Activated T-cell treated with anti-CD3 and anti-CD28 coated beads for 4 hours (primary cell): ENCODE data around the gene FER.
A peak's percentile ranks its signal among the peaks of the same experiment; 100 is the strongest.
"Not testable (repeated sequence)": the region's sequence is repeated elsewhere in the genome, so short reads cannot be mapped to it uniquely, and the experiment has no call there.

Experiments
- DNase-seq: peaks from one replicate; pipeline ENCODE4 v3.0.0-alpha.2; 2020

The FER gene

DNA sequence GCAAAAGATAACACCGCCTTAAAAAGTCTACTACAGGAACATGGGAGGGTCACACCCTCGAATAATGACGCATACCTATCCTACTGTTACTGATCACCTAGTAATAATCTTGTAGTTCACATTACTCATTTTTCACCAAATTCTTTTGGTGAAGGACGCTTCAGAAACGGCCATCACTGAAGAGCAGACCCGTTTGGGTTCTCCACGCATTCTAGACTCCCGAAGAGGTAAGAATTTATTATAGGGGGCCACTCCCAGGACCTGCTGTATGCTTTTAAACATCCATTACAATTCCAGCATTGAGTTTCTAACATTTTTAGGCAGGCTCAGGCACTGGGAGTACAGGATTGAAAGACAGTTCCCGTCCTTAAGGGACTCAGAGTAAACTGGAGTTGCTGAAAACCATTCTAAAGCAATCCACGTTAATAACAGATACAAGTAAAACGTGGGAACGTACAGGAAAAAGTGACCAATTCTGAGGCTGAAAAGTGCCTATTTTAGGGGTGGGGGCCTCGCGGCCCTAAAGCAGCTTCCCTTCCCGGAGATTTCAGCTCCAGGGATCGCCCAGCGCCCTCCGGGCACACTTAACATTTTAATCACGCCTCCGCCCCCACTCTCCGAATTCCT, at the start of gene FER:
FER (plus strand) TSS at position 124 of the 627 bp plus-strand sequence. CDS start 50,286 bp downstream, outside the sequence.
- no peak for DNase-seq

DNA sequence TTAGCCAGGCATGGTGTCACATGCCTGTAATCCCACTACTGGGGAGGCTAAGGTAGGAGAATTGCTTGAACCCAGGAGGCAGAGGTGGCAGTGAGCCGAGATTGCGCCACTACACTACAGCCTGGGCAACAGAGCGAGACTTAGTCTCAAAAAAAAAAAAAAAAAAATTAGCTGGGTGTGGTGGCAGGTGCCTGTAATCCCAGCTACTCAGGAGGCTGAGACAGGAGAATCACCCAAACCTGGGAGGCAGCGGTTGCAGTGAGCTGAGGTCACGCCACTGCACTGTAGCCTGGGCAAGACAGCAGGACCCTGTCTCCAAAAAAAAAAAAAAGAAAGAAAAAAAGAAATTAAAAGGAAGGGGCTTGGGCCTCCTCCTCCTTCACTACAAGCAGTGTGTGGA, 47.3 kb upstream of the FER start:
- DNase-seq, result not testable (repeated sequence)

DNA sequence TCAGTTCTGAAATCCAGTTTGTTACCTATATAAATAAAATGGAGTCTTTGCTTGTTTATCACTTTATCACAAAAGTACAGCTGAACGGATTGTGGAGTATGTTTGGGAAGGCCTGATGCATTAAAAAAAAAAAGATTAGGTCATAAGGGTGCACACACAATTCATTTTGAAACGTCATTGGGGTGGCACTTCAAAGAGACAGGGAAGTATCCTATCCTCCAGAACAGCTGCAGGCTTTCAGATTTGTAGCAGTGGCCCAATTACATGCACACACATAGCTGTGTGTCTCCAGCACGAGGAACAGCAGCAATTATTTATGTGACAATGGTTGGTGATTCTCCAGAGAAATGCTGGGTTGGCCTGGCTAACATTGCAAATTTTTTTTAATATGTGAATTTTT, 46.8 kb upstream of the FER start:
- no peak for DNase-seq

DNA sequence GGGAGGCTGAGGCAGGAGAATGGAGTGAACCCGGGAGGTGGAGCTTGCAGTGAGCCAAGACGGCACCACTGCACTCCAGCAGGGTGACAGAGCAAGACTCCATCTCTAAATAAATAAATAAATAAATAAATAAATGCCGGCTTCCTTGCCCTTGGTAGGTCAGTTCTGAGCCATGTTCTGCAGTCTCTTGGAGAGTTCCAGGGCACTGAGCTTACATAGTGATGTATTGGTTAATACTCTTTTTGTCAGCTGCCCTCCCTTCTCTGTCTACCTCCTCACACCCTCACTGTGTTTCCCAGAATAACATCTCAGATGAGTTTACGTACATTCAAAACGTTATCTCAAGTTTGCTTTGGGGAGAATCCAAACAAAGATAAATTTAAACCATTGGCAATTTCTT, 45.2 kb upstream of the FER start:
- no peak for DNase-seq

DNA sequence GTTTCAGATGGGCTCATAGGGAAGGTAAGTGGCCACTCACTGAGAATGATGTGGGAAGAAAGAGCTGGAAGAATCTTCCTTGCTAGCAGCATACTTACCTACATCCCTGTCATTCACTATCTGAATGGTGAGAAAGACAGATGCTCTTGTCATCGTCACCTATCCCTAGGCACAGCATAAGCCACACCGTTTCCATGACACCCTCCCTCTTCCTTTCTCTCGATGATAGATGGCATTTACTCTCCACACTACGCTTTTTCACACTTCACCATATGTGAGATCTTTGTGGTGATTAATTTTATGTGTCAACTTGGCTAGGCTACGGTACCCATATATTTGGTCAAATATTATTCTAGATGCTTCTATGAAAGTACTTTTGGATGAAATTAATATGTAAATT, 44.4 kb upstream of the FER start:
- DNase-seq, result no peak

DNA sequence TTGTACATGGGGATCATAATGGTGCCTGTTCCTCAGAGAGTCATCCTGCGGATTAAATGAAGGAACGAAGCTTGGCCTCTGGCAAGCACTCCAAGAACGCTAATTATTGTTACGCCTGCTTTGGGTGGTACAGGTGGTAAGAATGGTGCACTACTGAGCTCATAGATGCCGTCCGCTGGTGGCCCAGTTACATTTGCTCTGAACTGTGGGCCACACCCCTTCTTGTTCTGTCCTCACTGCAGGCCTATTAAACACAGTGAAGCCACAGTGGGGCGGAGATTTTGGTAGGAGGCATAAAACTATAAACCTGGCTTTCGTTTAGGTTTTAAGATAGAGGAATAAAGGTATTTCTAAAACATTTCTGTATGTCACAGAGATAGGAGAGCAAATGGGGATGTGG, 40.6 kb upstream of the FER start:
- no peak for DNase-seq

DNA sequence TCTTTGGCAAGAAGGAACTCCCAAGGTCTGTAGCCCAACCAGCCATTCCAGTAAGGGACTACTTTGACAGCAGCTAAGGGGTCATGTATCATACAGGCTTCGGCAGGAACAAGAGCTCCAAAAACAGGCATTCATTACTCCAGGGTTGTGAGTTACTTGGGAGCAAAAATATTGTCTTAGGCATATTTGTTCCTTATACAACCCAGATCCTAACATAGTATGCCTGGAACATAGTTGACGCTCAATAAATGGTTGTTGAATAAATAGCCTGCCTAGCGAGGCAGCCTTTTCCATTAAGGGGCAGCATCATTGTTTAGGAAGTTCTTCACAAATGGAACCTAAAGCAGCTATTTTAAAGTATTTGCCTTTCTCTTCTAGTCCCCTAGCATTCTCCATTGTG, 35.8 kb upstream of the FER start:
- DNase-seq, result no peak

DNA sequence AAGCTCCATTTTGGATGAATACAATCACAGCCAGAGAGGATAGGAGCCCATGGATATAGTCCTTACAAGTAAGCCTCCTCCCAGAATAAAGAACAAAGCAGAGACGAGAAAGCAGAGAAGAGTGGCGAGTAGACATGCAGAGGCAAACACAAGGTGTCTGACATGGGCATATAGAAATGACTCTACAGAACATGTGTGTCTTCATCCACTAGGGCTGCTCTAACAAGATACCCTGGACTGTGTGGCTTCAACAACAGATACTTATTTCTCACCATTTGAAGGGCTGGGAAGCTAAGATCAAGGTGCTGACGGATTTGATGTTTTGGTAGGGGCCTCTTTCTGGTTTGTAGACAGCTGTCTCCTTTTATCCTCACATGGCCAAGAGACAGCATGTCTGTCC, 32.3 kb upstream of the FER start:
- DNase-seq, result no peak

DNA sequence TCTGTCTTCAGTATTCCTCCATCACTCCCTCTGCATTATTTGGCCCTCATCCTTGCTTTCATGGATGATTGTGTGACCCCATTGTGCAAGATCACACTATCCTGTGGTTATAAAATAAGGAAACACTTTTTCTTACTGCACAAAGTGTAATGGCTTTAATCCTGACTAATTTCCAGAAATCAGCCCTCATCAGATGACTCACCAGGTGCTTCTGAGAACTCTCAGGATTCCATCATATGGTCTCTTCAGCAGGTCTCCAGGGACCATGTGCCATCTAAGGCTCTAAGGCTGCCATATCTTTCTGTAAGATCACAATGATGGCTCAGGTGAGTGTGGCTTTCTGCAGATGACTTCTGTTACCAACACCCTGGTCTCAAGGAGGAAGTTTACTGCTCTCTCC, 27.3 kb upstream of the FER start:
- no peak for DNase-seq

DNA sequence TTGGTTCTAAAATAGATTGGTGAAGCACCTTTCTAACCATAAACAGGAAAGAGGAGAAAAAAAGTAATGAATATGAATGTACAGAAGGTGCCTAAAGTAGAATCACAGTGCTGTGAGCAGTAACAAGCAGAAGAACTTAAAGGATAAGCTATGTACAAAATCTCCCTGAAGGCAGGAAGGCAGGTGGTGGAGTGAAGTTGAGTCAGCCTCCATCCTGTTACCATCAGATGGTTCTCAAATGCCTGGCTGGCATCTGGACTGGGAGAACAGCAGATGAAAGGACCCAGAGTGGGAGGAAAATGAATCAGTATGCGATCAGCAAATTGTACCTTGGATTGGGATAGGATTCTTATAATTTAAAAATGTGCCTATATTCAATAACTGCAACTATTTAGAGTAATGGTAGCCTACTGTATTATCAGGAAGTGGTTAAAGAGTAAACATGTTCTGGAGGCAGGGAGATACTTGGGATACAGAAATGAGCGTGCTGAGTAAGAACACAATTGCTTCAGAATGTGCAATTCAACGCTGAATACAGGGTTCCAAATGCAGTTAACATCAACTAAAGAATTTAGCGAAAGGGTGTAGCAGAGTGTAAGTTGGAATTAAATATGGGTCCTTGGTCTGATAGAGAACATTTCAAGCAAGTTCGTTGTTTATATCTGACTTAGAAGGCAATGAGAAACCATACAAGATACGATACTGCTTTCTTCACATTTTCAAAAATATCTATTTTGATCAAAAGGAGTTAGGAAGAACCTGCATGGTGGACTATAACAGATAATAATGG, 21.1 kb upstream of the FER start:
- DNase-seq, result no peak

DNA sequence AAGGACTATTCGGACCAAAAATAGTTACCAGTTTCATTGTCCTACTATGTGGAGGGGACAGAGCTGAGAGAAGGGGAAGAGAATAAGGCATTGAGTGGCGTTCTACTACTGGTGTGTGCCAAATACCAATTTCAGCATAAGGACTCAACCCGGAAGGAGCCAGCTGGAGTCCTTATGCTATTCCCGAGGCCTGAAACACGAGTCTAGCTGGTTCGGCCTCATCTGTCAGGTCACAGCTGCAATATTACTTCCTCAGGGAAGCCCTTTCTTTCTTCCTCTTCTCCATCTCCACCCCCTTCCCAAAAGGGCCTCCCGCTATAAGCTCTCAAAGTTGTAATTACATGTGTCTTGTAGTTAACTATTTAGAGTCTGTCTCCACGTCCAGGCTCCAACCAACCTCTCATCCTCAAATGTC, 20.5 kb upstream of the FER start:
- no peak for DNase-seq

DNA sequence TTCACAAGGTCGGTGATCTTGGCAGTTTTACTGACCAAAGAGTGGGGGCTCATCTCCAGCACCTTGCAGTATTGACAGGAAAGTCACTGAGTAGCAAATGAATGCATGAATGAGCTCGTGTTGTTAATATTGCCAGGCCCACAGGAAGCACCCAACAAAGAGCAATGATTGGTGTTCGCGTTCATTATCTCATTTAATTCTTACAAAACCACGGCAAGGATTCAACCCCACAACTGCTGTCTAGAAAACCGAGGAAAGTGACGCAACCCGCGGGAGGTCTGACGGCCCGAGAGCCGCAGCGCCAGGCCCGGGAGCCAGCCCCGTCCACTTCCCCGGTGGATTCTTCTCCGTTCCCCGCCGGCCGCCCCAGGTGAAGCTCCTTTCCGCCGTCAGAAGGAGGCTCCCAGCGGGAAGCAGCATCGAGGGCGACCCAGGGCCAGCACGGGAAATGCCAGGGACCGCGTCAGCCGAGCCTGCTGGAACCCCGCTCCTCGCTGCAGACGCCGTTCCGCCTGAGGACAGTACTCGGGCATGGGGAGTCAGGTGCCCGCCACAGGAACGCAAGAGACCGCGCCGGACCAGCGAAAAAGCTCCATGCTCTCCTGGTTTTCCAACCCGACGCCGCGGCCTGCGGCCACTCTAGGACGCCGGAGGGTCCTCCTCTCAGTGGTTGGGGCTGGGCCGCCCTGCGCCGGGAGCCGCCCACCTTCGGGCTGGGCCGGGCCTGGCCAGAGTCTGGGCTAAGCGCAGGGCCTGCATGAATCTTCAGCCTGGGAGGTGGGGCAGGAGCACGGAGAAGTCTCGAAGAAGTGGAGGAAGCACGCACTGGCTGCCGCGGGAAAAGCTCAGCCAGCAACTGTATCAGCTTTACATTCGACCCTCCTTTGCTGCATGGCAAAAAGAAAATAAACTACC, 19.8 kb upstream of the FER start:
- DNase-seq, result peak; percentile 8

DNA sequence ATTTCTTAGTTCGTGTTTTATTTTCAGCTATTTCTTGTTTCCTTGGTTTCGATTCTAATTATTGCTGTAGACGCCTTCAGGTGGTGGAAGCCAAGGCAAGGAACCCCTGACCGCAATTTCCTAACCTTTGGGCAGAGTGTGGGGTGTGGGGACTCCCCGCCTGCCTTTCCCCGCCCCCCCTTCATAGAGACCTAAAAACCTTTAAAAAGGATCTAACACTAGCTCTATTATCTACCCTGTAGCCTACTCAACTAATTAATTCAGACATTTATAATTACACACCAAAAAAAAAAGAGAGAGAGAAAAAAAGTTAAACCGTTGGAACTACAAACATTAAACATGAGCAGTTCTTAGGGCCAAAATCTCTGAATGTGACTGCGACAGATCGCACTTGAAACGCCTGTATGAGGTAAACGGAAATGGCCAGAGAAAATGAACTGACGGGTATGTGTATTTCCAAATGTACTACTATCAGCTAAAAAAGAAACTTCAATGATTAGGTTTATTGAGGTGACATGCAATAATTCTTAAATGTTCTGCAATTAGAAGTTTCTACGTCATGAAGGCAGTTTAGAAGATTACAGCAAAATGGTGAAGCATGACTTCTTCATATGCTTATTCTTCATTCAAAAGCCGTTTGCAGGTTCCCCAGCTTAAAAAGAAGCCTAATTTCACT, 19.0 kb upstream of the FER start:
- peak; percentile 54 for DNase-seq

DNA sequence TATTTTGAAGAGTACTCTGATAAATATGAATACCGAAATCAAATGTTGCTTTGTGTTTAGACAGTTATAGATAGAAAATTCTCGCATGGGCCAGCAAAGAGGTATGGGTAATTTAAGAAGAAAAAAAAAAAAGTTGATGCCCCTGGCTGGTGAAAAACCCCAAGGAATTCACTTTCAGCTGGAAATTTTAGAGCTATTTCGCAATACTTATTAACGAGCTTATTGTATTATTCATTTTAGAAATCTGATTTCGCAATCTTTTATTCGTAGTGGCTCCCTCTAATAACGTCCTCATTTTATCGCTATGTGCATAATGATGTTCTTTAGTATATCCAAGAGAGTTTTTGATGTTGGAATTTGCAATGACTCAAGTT, 18.5 kb upstream of the FER start:
- no peak for DNase-seq

DNA sequence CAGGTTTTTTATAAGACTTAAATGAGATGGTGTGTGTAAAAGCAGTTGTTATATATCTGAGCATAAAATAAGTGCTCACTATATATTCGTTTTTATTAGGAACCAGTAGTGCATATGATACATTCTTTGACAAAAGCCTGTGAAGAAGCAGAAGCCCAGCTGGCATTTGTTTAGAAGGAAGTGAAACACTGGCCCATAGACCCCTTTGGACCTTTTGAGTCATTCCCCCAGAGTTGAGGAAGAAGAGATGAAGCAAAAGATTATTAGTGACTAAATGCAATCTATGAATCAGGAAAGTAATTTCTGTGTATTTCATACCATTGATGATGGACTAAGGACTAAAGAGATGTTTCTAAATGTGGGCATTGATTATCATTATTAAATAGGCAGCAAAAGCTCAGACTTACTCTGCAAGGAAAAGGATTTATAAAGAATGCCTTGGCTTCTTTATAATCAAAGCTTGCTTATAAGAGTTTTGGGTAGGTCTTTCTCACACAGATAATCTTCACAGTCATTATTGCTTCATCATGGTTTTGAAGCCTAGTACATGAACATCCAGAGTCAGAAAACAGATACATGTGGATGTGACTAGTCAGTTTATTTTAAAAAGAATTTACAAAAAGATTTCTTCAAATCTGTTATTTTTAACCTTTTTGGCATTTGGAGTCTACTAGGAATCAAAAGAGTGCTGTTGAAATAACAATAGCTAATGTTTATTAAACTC, 16.9 kb upstream of the FER start:
- DNase-seq, result no peak

DNA sequence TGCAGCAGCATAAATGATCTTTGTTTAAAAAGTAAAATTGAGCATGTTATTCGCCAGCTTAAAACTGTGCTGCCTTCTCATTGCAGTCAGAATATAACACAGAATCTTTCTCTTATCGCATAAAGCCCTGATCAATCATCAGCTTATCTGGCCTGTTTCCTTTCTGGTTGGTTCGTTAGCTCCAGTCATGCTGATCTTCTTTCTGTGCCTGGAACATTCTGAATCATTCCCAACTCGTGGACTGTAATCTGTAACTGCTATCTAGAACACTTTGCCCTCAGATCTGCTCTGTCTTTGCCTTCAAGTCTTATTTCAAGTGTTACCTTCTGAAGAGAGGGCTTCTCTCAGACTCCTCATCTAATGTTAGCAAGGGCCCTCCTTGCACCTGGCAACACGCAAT, 11.9 kb upstream of the FER start:
- no peak for DNase-seq

DNA sequence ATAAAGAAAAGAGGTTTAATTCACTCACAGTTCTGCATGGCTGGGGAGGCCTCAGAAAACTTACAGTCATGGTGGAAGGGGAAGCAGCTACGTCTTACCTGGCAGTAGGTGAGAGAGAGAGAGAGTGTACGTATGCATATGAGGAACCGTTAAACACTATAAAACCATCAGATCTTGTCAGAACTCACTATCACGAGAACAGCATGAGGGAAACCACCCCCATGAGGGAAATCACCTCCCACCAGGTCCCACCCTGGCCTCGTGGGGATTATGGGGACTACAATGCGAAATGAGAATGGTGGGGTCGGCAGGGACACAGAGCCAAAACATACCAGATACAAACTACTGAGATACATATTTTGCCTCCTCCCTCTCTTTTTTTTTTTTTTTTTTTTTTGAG, 10.8 kb upstream of the FER start:
- no peak for DNase-seq

DNA sequence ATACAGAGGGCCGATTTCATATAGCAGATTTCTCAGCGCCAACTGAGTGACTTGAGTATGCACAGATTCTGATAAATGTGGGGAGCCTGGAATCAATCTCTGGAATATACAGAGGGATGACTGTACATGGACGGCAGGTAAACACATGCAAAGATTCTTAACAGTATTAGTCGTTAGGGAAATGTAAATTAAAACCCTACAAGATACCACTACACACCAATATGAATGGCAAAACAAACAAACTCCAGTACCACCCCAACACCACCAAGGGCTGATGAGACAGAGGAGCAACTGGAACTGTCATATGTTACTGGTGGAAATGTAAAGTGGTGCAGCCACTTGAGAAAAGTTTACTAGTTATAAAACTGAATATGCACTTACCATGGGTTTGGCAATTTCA, 8.3 kb upstream of the FER start:
- DNase-seq, result no peak

DNA sequence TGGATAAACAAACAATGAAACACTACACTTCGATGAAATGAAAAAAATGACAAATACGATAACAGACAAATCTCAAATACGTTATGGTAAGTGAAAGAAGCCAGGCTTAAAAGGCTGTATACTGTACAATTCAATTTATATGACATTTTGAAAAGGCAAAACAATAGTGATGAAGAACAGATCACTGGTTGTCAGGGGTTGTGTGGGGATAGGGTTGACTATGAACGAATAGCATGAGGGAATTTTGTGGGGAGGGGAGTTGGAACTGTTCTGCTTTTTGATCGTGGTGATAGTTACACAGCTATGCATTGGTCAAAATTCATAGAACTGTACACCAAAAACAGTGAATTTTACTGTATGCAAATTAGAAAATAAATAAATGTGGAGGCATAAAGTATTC, 7.8 kb upstream of the FER start:
- DNase-seq, result no peak

DNA sequence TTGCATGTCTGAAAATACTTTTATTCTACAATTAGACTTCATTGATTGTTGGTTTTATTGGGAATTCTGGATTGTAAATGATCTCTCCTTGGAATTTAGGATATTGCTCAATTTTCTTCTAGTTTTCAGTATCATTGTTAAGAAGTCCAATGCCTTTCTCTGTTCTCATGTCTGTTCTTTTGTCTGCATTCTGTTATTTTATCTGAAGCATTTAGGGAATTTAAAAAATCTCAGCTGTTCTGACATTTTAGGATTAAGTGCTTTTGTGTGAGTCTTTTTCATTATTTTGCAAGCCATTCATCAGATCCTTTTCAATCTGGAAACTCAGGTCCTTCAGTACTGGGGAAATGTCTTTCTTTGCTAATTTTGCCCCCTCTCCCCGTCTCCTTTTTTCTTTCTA, 4.4 kb upstream of the FER start:
- no peak for DNase-seq

DNA sequence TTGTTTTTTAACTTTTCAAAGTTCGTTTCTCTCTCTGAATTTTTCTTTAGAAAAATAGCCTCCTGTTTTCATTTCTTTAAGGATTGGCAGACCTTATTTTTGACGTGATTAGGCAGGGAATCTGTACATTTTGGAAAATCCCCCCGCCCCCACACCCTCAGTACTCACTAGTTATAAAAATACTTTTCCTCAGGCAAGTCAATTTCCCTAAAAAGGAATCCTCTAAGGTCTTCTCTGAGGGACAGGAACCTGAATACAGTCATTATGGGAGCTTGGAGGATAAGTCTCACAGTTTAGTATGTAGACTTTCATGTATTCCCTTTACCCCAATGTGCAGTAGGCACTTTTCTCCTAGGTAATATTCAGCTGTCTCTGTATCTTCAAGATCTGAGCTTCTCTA, 3.9 kb upstream of the FER start:
- DNase-seq, result no peak

DNA sequence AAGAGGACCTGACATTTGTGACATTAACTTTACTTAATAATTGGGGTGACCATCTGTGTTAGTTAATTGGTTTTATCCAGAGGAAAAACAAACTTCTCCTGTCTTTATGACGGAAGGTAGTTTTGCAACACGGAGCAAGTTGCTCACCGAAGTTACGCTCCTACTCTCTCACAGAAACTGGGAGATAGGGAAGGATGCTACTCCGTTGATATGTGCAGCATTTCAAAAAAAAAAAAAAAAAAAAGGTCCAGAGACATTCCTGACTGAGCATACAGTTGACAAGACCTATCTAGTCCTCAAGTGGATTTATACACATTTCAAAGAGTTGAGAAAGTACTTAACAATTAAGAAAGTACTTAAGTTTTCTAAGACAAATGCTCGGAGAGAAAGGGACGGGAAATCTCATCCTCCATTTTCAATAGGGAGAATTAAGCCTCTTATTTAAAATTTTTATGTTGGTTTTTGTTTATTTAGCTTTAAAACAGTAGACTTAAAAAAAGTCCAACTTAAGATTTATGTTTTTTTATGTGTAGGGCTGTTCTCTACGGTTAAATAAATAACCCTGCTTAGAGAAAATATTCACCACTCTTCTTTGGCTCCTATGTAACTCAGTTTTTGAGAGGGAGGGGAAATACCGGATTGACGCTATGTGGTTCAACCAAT, 455 bp upstream of the FER start:
- no peak for DNase-seq
